ENCODE results near the gene SORCS3.
A peak's percentile ranks its signal among the peaks of the same experiment; 100 is the strongest.

Gene SORCS3

DNA sequence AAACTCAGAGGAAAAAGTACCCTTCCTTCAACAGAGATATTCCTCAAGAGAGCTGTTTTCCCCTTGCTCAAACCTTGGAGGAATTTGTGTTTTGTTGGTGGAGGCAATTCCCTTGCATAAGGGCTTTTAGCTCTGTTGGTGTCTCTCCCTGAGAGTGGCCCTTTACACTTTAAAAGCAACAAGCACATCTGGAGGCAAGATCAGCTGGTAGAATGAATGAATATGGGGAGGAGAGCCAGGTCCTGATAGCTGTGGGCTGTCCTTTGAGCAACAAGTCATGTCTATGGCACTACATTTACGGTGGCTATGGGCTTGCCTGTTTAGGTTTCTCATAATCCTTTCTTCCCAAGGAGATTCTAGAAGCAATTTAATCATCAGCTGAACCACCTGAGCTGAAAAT is 384.0 kb downstream of the SORCS3 start:
- DNase-seq: no peak

DNA sequence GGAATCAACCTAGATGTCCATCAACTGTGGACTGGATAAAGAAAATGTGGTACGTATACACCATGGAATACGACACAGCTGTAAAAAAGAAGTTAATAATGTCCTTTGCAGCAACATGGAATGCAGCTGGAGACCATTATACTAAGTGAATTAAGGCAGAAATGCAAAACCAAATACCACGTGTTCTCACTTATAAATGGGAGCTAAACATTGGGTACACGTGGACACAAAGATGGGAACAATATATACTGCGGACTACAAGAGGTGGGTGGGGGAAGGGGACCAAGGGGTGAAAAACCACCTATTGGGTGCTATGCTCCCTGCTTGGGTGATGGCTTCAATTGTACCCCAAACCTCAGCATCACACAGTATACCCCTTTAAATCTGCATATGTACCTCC is 385.5 kb downstream of the SORCS3 start:
- no peak for DNase-seq

DNA sequence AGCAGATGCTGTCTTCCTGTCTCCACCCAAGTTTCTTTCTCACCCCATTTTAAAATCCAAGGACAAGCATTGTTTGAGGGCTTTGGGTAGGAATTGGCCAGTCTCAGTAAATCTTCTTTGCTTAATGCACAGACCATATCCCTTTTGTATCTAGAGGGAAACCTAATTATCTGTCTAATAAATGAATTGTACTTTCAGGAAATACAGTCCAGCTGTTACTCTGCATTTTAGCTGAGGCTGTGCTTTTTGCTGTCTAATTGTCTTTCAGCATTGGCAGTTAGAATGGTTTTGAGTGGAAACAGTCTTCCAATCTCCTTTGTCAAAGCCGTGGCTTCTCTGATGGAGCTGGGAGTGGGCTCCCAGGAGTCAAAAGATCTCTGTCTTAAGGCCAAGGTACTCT is 388.2 kb downstream of the SORCS3 start:
- DNase-seq: no peak

DNA sequence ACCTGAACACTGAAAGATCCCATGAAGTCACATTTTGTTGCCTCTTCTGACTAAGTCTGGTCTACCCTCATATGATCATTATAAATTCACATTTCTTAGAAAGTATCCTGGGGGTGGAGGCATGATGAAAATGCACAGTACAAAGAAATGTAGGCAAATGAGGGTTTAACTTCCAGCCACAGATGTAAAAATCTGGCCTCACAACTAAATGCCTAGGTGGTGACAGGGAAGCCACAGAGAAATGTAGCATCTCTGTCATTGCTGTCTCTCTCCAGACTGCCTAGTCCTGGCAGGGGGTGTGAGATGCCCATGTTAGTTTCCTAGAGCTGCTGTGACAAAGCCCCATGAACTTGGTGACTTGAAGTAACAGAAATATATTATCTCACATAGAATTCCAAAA is 395.9 kb downstream of the SORCS3 start:
- DNase-seq: no peak

DNA sequence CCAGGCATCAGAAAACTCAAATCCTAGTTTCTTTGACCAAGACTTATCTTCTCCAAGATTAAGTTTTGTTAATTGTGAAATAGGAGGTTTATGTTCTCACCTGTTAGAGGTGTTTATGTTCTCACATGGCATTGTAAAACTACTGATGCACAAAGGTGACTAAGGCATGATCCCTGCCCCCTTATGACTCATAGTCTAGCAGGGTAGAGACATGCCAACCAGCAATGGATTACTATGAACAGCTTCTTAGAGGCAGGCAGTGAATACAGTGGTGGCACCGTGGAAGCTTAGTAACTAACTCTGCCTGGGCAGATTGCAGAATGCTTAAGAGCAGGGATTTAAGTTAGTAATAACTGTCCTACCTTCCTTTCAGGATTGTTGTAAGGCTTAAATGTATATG is 400.9 kb downstream of the SORCS3 start:
- no peak for DNase-seq

DNA sequence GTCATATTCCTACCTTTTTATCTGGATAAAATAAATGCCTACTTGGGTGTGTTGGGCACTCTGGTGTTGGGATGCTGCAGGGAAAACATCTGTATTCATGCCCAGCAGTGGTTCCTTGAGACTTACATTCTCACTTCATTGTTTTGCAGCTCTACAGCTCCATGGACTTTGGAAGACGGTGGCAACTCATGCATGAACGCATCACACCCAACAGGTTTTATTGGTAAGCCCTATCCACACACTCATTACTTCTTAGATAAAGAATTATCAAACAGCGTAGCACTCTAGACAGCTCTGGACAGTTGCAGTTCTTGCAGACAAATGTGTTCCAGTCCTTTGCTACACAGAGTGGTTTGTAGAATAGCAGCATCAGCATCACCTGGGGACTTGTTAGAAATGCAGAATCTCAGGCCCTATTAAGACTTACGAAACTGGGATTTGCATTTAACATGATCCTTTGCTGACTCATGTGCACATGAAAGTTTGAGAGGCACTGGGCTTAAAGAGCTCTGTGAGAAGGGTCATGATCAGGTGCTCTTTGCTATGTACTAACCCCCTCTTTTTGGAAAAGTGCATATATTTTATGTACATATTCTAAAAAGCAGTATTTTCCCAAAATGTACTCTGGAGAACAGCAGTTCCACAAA is 401.9 kb downstream of the SORCS3 start:
- no peak for DNase-seq

DNA sequence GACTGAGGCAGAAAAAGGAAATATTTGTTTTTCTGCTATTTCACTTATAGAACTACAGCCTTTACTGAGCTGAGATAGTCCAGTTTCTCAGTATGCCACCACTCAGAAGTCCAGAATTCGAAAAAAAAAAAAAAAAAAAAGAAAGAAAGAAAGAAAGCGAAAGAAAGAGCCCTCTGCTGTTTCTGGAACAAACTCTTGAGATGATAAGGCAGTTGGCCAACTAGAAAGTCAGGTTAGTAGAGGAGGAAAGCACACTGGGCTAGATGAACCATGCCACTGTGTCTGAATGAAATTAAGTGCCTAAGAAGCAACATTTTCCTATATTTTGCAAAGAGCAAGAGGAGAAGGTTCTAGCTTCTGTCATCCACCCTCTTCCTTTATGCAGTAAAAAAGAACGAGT is 403.8 kb downstream of the SORCS3 start:
- DNase-seq: no peak

DNA sequence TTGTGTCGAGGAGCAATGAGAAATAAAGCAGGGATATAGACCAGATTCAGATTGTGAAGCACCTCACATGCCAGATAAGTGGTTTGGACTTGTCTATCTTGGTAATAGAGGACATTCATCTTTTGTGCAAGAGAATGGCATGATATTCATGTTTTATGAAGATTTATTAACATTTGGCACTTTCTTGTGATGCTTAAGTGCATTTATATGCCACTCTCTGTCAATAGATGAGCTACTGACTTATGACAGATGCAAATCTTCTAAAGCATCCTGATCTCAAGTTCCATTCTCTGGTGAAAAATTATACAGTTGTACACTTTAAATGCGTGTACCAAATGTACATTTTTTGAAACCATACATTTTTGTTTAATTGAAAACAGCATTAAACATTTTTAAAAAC is 415.3 kb downstream of the SORCS3 start:
- no peak for DNase-seq

DNA sequence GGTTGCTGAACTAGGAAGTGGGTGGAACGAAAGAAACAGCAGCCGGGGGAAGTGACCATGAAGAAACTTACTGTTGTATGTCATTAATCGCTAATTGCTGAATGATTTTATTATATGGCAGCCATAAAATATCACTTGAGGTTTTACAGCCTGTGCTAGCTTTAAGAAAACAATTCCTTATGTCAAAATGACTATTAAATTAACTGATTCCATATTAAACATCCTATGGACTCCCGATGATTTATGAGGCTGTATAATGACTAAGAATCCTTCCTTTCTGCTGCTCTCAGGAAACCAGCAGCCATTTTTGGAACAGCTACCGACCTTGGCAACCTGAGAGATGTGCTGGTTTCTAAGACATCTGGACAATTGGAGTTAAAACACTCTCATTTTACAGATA is 421.9 kb downstream of the SORCS3 start:
- no peak for DNase-seq

DNA sequence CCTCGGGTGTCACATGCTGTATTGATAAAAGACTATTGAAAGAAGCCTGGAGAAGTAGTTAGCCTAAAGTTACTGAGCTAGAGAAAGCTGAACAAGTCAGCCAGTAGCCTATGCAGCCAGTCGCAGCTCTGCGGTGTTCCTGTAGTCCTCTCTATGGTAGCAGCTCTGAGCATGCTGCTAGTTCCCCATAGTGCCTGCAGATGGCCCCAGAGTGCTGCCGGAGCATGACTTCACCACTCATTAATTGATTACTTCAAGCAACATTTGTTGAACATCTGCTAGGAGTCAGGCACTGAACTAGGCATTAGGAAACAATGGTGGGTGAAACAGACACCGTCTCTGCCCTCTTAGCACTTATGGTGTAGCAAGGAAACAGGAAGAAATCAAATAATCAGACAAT is 422.7 kb downstream of the SORCS3 start:
- peak; percentile 7 for DNase-seq

DNA sequence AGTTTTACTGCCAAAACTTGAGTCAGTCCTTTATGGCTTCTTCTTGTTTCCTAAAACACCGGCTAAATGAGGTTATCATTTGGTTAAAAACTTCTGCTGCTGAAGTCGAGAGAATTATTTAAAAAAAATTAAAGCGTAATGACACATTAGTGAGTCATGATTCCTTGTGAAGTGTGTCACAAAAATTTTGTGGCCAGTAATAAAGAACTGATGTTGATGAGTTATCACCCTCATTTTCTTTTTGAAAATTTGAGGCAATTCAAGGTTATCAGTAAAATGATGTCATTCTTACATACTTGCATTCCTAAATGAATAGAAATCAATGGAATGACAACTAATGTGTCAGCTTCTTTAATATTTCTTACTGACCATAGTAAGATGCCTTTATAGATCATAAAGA is 427.4 kb downstream of the SORCS3 start:
- no peak for DNase-seq

DNA sequence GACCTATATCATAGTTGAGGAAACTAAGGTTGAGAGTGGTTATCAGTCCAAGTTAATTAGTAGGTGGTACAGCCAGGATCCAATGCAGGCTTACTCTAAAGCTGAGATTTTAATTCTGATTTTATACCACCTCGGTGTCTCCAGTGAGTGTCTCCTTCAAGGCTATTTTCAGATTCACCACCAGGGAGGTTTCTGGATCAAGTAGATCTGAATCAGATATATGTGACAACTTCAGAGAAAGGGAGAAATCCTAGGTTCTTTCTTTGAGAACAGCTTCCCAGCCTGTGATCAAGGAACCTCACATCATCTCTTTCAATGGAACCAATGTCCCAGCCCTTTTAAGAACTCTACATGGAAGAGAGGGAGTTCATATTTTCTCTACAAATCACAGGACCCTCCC is 429.2 kb downstream of the SORCS3 start:
- DNase-seq: no peak

DNA sequence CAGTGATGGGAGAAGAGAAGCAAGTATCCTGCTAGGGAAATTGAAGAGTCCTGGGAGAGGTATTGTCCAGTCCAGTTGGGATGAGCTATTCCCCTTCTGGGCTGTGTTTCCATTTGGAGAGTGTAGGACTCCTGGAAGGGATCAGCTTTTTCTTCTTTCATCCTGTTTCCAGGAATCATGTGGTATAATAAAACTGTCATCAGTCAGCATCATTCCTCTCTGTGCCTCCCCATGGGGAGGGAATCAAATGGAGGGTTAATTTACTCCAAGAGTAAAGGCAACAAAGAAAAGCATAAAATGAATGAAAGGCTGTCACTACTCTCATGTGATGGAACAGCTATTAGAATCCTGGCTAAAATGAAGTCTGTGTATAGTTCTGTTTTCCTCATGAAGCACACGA is 429.9 kb downstream of the SORCS3 start:
- DNase-seq: no peak

DNA sequence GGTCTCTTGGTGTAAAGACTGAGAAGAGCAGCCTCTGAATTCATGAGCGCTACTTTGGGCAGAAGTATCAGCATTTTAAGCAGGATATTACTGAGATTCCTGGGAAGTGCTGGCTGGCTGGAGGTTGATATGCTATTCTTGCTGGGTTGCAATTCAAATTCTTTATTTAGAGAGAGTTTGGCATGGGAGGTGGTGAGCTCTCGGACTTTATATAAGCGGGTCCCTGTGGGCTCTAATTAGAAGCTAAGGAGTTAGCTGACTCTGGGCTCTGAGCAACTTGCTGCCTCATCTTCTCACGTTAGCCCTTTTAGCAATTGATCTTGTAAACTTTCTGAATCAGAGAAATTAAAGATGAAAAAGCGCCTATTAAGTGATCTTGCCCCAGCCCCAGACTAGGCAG is 430.9 kb downstream of the SORCS3 start:
- no peak for DNase-seq

DNA sequence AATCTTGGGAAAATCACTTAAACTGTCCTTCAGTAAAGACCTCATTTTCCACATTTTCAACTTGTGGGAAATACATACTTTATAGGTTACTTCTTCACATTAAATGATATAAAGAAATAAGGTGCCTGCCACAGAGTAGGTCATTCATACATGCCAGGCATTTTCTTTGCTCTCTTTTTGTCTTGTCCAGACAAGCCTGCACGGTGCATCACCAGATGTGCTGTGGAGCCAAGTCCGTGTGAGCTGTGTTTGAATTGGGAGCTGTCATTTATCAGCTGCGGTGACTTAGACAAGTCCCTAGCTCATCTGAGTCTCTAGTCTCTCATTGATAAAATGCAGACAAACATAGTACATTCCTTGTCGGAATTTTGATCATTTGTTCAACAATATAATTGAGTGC is 432.9 kb downstream of the SORCS3 start:
- DNase-seq: no peak

DNA sequence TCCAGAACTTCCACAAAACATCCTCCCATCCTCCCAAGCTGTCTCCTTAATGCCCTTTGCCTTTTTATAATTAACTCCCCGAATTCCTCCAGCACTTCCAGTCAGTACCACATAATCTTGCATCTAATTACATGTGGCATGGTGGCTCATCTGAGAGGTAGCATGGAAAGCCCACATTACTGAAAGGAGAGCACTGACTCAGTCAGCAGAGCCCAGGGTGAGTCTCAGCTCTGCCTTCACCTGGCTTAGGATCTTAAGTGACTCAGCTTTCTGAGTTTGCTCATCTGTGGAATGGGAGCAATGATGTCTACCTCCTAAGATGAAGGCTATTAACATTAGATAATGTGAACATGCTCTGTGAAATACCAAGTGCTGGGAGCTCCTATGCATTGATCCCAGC is 433.9 kb downstream of the SORCS3 start:
- DNase-seq: no peak

DNA sequence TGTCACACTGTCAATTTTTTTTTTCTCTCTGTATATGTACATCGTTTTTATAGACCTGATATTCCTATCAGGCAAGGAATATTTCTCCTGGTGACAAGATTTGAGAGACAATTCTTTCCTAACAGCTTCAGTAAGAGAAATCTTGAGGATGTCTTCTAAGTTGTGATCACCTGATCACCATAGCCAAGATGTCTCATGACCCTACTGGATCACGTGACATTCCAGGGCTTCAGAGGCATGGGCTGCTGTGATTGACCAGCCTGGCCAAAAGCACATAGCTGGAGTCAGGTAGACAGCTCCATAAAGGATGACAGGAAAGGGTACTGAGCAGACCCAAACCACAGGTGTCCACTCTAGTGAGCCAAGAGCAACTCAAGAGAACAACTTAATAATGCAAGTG is 444.9 kb downstream of the SORCS3 start:
- no peak for DNase-seq

DNA sequence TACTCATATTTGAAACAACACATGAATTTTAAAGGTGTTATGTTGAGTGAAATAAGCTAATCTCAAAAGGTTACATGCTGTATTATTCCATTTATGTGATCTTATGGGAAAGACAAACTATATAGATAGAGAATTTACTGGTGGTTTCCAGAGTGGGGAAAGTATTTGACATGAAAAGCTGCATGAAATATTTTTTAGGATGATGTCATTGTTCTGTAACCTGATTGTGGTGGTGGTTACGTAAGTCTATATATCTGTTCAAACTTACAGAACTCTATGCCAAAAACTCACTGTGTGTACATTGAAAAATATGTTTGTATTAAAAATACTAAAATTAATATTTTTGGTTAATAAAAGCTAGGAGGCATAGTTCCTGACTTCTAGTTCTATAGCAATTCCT is 453.0 kb downstream of the SORCS3 start:
- no peak for DNase-seq

DNA sequence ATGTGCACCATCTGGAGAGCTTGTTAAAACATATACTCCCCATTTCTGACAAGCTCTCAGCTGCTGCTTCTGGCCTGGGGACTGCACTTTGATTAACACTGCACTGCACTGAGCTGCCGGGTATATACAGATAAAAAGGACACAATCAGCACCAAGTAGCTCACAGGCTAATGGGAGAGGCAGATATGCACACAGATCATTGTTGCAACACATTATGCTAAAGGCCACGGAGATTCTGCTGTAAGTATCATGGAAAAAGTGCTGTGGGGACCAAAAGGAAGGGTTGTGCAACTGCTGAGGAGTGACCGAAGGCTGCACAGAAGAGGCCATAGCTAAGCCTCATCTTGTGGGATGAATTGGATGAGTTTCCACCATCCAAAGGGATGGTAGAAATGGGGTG is 455.2 kb downstream of the SORCS3 start:
- DNase-seq: no peak

DNA sequence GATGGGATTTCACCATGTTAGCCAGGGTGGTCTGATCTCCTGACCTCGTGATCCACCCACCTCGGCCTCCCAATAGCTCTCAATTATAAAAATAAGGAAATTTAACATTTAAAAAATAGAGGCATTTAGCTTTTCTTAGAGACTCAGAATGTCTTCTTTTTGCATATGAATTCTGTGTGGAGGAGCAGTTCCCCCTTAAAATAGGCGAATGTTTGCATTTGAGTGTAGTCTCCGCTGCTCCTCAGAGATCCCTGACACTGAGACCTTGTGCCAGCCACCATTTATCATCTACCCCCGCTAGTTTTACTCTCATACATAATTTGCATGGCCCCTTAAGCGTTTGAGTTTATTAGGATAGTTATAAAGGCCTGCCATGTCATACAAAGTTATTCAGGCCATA is 461.9 kb downstream of the SORCS3 start:
- no peak for DNase-seq

DNA sequence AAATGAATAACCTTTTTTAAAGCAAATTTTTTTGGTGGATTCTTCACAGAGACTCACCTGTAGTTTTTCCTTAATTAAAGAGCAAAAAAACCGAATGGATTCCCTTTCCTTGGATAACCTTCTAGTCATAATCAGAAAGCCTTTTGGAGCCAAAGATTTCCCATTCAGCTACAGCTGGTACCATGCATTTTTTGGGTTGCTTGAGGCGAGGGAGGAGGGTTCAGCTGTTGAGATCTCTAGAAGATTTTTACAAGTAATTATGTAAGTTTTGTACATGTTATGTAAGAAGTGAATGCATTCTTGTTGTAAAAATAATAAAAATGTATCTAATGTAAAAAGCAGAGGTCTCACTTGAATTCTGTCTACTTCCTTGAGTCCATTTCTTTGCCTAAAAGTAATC is 463.2 kb downstream of the SORCS3 start:
- DNase-seq: no peak

DNA sequence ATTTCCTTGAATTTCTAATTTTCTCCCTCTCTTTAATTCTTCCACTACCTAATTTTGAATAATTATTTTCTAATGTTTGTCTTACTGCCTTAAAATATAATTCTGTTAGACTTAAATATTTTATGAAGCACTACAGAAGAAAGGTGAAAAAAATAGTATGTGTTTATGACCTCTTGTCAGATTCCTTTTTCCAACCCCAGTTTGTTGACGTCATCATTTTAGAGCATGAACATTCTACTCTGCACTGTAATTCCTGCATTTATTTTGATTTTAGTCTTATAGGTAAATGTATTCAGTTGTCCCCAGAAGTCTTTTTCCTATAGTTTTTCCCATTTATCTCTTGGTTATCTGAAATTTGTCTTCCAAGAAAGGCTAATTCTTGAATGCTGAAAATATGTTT is 468.1 kb downstream of the SORCS3 start:
- DNase-seq: no peak

DNA sequence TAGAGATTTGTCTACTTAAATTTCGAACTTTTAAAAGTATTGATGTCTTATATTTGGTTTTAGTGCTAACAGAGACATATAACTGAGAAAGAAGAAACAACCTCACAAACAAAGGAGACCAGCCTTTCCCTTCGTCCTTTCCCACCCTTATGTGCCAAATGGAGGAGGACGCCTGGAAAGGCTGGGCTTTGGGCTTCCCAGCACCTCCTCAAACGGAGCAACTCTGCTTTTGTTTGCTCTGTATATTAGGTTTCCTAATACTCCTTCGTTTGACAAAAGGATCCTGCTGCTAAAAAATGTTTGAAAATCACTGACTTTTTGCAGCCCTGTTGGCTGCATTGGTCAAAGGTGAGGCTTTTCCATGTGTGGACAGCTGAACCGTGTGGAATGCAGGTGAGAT is 471.8 kb downstream of the SORCS3 start:
- no peak for DNase-seq

DNA sequence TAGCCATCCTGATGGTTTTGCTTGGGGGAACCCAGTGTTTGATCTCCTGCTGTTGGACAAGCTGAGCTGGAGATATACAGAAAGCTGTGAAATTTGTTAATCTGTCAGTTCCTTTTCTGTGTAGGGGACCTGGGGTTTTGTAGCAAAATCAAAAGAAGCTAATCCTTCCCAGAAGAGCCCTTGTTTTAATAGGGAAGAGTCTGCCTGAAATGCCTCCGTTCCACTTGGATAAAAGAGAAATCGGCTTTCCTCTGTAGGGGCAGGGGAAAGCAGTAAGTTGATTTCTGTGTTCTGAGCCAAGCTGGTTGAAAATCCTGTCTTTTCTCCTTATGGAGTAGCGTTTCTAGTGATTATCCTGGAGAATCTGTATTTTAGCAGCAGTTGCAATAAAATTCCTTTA is 472.6 kb downstream of the SORCS3 start:
- DNase-seq: no peak

DNA sequence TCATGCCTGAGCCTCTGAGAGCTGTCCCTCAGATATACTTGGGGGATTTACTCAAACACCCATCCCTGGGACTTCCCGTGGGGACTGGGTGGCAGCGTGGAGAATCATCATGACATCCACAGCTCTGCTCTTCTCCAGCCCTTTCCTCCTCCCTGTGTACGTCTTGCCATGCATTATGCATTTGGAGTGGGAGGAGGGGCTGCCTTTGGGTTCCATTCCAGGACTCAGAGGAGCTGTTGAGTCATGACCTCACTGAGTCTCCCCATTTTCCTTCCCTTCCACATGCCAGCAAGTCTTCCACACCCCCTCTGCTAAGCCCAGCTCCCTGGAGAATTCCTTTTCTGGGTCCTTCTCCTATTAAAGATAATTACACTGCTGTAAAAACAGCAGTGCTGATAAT is 480.7 kb downstream of the SORCS3 start:
- no peak for DNase-seq

DNA sequence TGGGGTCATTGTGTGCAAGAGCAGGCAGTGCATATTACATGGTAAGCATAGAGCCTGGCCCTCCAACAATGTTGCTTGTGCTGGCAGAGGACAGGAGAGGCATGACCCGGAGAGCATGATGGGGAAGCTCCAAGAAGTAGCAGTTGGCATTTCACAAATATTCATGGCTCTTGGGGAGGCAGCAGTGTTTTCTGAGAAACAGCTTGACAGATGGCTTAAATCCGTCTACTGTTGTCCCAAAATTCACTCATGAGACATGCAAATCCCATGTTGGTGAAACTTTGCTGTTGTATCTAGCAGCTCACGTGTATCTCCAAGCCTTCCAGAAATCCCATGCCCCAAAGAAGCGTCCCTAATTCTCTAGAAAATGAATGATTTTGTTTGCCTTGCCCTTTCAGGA is 487.0 kb downstream of the SORCS3 start:
- no peak for DNase-seq
